GM12875 (cell line): Measurements from ENCODE around the gene SPAM1.
"Not testable (repeated sequence)": the region's sequence is repeated elsewhere in the genome, so short reads cannot be mapped to it uniquely, and the experiment has no call there.

Experiments
- H3K4me3 ChIP-seq: one replicate; pipeline ENCODE4 v1.5.1; 2011; ENCODE audit warnings: low read depth, low read length, control low read depth
- CTCF ChIP-seq: IDR thresholded peaks from 2 replicates; pipeline ENCODE4 v1.5.1; 2011; ENCODE audit warnings: low read depth, mild to moderate bottlenecking, control low read depth, inconsistent platforms, low read length, moderate library complexity, borderline replicate concordance; ENCODE audit not compliant: insufficient read depth

The SPAM1 gene

GRCh38 chr7:123994449-123994848 lies 69.4 kb downstream of the SPAM1 start:
- no peak overlapping the region for H3K4me3 ChIP-seq
- no peak for TF ChIP-seq CTCF

GRCh38 chr7:123995617-123996326 lies 70.7 kb downstream of the SPAM1 start:
- no peak for TF ChIP-seq CTCF

GRCh38 chr7:123996327-123996625 lies 71.2 kb downstream of the SPAM1 start:
- no peak for TF ChIP-seq CTCF

More at GRCh38 chr7:123995617-123996326, 70.7 kb downstream of the SPAM1 start:
- no peak overlapping the region for H3K4me3 ChIP-seq

GRCh38 chr7:123998921-123999320 lies 73.9 kb downstream of the SPAM1 start:
- no peak for TF ChIP-seq CTCF
- no peak overlapping the region for H3K4me3 ChIP-seq

More at GRCh38 chr7:123996327-123996625, 71.2 kb downstream of the SPAM1 start:
- no peak overlapping the region for H3K4me3 ChIP-seq

GRCh38 chr7:123999703-124000102 lies 74.7 kb downstream of the SPAM1 start:
- no peak for TF ChIP-seq CTCF

GRCh38 chr7:124008296-124008695 lies 83.3 kb downstream of the SPAM1 start:
- H3K4me3 ChIP-seq: not testable (repeated sequence)

More at GRCh38 chr7:123999703-124000102, 74.7 kb downstream of the SPAM1 start:
- H3K4me3 ChIP-seq: no peak overlapping the region

- no peak for TF ChIP-seq CTCF
- no peak overlapping the region for H3K4me3 ChIP-seq
These were observed 84.3 kb downstream of the SPAM1 start for GRCh38 chr7:124009321-124009720.
